OCI-LY7 (cell line): ENCODE measurements around the gene ANP32A.

Experiments
- EZH2phosphoT487 ChIP-seq: fragments of 200-600 bp; sonication (generic); IDR thresholded peaks from 2 replicates; pipeline ENCODE4 v1.6.1; 2018; ENCODE audit warnings: low read depth, borderline replicate concordance, mild to moderate bottlenecking, mixed run types, antibody characterized with exemption, low read length, moderate library complexity, mixed read lengths
- TF ChIP-seq, protein P1 (sequence below): fragments of 200-600 bp; sonication (generic); conservative IDR thresholded peaks from 2 replicates; pipeline ENCODE4 v1.5.1; 2014; ENCODE audit warnings: mild to moderate bottlenecking, antibody characterized with exemption, low read length, moderate library complexity, mixed read lengths

DNA sequence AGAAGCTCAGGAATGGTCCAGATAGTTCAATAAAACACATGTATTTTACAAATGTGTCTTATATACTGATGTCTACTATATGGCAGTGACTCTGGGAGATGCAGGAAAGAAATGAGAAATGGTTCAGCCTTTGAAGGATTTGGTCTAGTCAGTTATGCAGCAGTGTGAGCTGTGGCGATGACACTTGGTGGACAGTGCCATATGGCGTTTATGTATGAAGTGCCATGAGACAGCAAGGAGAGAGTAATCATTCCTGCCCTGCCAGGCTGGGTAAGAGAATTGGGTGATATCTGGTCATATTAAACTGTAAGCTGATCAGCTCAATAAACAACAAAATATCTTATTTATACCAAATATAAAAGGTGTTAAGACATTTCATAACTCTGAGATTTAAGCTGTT is 47.6 kb upstream of the ANP32A start:
- TF ChIP-seq, protein P1, sequence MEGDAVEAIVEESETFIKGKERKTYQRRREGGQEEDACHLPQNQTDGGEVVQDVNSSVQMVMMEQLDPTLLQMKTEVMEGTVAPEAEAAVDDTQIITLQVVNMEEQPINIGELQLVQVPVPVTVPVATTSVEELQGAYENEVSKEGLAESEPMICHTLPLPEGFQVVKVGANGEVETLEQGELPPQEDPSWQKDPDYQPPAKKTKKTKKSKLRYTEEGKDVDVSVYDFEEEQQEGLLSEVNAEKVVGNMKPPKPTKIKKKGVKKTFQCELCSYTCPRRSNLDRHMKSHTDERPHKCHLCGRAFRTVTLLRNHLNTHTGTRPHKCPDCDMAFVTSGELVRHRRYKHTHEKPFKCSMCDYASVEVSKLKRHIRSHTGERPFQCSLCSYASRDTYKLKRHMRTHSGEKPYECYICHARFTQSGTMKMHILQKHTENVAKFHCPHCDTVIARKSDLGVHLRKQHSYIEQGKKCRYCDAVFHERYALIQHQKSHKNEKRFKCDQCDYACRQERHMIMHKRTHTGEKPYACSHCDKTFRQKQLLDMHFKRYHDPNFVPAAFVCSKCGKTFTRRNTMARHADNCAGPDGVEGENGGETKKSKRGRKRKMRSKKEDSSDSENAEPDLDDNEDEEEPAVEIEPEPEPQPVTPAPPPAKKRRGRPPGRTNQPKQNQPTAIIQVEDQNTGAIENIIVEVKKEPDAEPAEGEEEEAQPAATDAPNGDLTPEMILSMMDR: no peak
- TF ChIP-seq EZH2phosphoT487: no peak
